Kidney (tissue), 14 donors: ENCODE data around the gene PRKAG2. TPM values are rescaled to one million over a fixed set of nuclear protein-coding genes. Genes with fewer than 3 reads are reported as not detected.

Experiments used
- DNase-seq, 5 donors: peaks; one replicate each; pipeline ENCODE4 v3.0.0-alpha.2; 2013 to 2020
- FAIRE-seq: peaks from 2 replicates; lab custom pipeline; 2012; peaks lifted over from hg19 to GRCh38; lab: Jason Lieb, UNC
- H3K27ac ChIP-seq, 2 donors: one replicate each; pipeline ENCODE4 v1.7.0; 2013; ENCODE audit warnings: low read depth in 2 of 2, low read length in 2 of 2, inconsistent platforms in 1 of 2
- H3K27me3 ChIP-seq: one replicate; pipeline ENCODE4 v1.7.1; 2013; ENCODE audit warnings: low read length, inconsistent platforms; ENCODE audit not compliant: control insufficient read depth, insufficient read depth
- H3K36me3 ChIP-seq, 3 donors: one replicate each; pipeline versions ENCODE4 v1.7.0 to v1.7.1; 2013; ENCODE audit warnings: low read length in 3 of 3, control low read depth in 1 of 3, inconsistent platforms in 1 of 3; ENCODE audit not compliant: insufficient read depth in 3 of 3, control insufficient read depth in 2 of 3
- H3K4me1 ChIP-seq, 3 donors: one replicate each; pipeline versions ENCODE4 v1.7.0 to v1.7.1; 2013; ENCODE audit warnings: low read length in 3 of 3, inconsistent platforms in 1 of 3, low read depth in 1 of 3; ENCODE audit not compliant: control insufficient read depth in 2 of 3, insufficient read depth in 2 of 3
- H3K4me3 ChIP-seq, 3 donors: one replicate each; pipeline versions ENCODE4 v1.7.0 to v1.8.1; 2013; ENCODE audit warnings: low read length in 3 of 3, control low read depth in 1 of 3, inconsistent platforms in 1 of 3
- H3K9ac ChIP-seq, 3 donors: one replicate each; pipeline versions ENCODE4 v1.7.0 to v1.7.1; 2013; ENCODE audit warnings: low read length in 3 of 3, control low read depth in 1 of 3, inconsistent platforms in 1 of 3
- H3K9me3 ChIP-seq, 3 donors: one replicate each; pipeline versions ENCODE4 v1.7.0 to v1.7.1; 2013; ENCODE audit warnings: low read length in 3 of 3, control low read depth in 1 of 3, inconsistent platforms in 1 of 3; ENCODE audit not compliant: control insufficient read depth in 2 of 3, insufficient read depth in 1 of 3
- intact Hi-C: fragments of 100-400 bp; cut with DNase I; formaldehyde crosslinking; loops from one replicate; pipeline ENCODE4 v1.11.1; 2022
- polyA plus RNA-seq: library from polyadenylated mRNA; stranded (reverse); fragments of 350-450 nt; fragmentation: Illumina TruSeq; extraction: RNeasy Lipid Tissue Mini Kit (QIAGEN cat#74804); gene quantifications from one replicate; pipeline ENCODE4 v1.2.3, GENCODE V29; 2014; ENCODE audit warnings: low read depth, low replicate concordance; ENCODE audit not compliant: insufficient read depth
- total RNA-seq: library from RNA; stranded (reverse); fragmentation: NEBNext Ultra II Directional; extraction: Animal tissue kit (Norgen Biotek cat#: 25700); gene quantifications from one replicate; pipeline ENCODE4 v1.2.1, GENCODE V29; 2021
- TF ChIP-seq, protein P1 (sequence below): IDR thresholded peaks from 3 replicates; pipeline ENCODE4 v1.5.1; 2012; ENCODE audit warnings: mild to moderate bottlenecking, moderate library complexity, borderline replicate concordance; ENCODE audit not compliant: insufficient read depth; ENCODE audit errors: extremely low read depth
- donor health status: control.
- donor health status: control.
- donor health status: control.
- donor health status: control.
- donor health status: control.
- donor health status: DM: yes; HTN: yes; CAD: no.
- donor health status: Normal renal cell carcinoma (clear cell type).

PRKAG2 gene
- total and polyA plus RNA-seq, 2 donors from 2014 or later = 40.7 to 40.9 TPM

DNA sequence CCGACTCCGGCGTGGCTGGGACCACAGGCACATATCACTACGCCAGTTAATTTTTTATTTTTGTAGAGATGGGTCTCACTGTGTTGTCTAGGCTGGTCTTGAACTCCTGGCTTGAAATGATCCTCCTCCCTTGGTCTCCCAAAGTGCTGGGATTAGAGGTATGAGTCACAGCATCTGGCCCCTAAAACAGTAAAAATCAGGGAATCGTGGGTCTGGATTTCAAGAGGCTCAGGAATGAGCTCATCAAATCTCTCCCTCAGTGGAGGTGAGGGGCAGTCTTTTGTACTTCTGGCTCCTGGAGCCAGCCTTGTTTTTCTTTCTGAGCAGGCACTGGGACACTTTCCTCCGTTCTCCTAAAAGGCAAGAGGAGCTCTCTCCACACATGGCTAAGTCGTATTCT is 325.1 kb downstream of the PRKAG2 start:
- Histone ChIP-seq H3K27ac (peak overlapping the region; percentile 41 to 48), H3K36me3 (peaks cover 0 to 2% (median under 1%) of the 10 kb centered on the region in 3 donors), H3K27me3 (no peaks in the 10 kb centered on the region), H3K9me3 (no peaks in the 10 kb centered on the region), H3K9ac (no peak overlapping the region), H3K4me1 (peaks cover 0 to 5% (median 0%) of the 10 kb centered on the region in 3 donors), H3K4me3 (no peak overlapping the region)
- TF ChIP-seq, protein P1, sequence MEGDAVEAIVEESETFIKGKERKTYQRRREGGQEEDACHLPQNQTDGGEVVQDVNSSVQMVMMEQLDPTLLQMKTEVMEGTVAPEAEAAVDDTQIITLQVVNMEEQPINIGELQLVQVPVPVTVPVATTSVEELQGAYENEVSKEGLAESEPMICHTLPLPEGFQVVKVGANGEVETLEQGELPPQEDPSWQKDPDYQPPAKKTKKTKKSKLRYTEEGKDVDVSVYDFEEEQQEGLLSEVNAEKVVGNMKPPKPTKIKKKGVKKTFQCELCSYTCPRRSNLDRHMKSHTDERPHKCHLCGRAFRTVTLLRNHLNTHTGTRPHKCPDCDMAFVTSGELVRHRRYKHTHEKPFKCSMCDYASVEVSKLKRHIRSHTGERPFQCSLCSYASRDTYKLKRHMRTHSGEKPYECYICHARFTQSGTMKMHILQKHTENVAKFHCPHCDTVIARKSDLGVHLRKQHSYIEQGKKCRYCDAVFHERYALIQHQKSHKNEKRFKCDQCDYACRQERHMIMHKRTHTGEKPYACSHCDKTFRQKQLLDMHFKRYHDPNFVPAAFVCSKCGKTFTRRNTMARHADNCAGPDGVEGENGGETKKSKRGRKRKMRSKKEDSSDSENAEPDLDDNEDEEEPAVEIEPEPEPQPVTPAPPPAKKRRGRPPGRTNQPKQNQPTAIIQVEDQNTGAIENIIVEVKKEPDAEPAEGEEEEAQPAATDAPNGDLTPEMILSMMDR = no peak
- DNase-seq = no peak
- intact Hi-C loops = no loop called here
- FAIRE-seq = no peak

DNA sequence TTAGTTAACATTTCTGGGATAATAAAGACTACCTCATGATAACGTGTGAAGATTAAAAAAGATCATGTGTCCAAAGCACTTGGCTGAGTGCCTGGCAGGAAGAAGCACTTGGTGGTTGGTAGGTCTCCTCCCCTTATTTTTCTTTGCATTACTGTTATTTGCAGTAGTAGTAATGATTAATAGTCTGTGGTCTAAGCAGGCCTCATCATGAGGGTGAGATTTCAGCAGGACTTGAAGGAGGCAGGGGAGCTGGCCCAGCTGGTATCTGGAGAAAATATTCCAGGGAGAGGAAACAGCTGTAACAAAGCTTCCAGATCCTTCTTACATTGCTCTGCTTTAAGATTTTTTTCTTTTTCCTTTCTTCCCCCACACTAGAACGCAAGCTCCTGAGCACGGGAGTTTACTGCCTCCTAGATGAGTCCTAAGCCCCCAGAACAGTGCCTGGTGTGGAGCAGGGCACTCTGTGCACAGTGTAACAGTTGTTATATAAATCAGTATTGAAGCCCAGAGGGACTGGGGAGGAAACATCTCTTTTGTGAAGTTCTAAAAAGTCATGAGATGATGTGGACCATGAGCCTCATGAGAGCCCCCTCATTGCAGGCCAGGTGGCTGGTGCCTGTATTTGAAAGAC is 326.1 kb downstream of the PRKAG2 start:
- no peaks in the 10 kb centered on the region for H3K9me3 ChIP-seq
- TF ChIP-seq, protein P1 = no peak
- peaks cover 0 to 2% (median 0%) of the 10 kb centered on the region in 3 donors for H3K36me3 ChIP-seq
- no peaks in the 10 kb centered on the region for H3K27me3 ChIP-seq
- FAIRE-seq (no peak), DNase-seq (peak in 3 of 5 donors; percentile 39 to 74 (median 64))
- H3K4me1 ChIP-seq = peaks cover 0 to 5% (median 0%) of the 10 kb centered on the region in 3 donors
- no peak overlapping the region for H3K4me3 ChIP-seq
- intact Hi-C loops = no loop called here
- H3K27ac ChIP-seq = no peak overlapping the region
- H3K9ac ChIP-seq = no peak overlapping the region

DNA sequence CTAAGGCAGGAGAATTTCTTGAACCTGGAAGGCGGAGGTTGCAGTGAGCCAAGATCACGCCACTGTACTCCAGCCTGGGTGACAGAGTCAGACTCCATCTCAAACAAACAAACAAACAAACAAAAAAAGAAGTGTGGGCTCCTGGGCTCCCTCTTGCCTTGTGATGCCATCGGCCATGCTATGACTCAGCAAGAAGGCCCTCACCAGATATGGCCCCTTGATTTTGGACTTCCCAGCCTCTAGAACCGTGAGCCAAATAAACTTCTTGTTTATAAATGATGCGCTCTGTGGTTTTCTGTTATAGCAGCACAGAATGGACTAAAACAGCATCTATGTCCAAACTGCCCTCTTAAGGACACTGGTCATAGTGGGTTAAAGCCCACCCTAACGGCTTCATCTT is 327.3 kb downstream of the PRKAG2 start:
- FAIRE-seq = no peak
- Histone ChIP-seq H3K27ac (no peak overlapping the region), H3K27me3 (no peaks in the 10 kb centered on the region), H3K36me3 (no peaks in the 10 kb centered on the region), H3K9me3 (no peaks in the 10 kb centered on the region), H3K9ac (no peak overlapping the region), H3K4me3 (no peak overlapping the region), H3K4me1 (peaks cover 0 to 5% (median 0%) of the 10 kb centered on the region in 3 donors)
- DNase-seq = no peak
- intact Hi-C loops = no loop called here
- TF ChIP-seq, protein P1 = no peak
